ENCODE measurements around the gene C17orf50.

Gene C17orf50

DNA sequence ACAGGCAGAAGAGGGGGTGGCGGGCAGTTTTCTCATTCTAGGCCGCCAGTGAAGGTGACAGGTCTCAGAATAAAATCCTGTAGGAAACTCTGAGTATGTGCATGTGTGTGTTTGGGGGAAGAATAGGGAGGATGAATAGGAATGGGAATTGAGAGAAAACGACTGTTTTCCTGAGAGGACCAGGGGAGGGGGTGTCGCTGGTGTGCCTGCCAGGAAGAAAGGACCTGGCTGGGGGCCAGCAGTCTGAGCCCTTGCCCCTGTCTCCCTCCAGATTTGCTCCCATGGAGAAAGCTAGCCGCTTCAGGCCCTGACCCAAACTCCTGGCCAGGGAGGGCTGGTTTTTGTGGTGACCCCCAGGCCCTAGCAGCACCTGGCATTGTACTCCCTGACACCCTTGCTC, 14.4 kb downstream of the C17orf50 start:
- TF ChIP-seq, protein P1, sequence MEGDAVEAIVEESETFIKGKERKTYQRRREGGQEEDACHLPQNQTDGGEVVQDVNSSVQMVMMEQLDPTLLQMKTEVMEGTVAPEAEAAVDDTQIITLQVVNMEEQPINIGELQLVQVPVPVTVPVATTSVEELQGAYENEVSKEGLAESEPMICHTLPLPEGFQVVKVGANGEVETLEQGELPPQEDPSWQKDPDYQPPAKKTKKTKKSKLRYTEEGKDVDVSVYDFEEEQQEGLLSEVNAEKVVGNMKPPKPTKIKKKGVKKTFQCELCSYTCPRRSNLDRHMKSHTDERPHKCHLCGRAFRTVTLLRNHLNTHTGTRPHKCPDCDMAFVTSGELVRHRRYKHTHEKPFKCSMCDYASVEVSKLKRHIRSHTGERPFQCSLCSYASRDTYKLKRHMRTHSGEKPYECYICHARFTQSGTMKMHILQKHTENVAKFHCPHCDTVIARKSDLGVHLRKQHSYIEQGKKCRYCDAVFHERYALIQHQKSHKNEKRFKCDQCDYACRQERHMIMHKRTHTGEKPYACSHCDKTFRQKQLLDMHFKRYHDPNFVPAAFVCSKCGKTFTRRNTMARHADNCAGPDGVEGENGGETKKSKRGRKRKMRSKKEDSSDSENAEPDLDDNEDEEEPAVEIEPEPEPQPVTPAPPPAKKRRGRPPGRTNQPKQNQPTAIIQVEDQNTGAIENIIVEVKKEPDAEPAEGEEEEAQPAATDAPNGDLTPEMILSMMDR (IDR thresholded peaks at IDR 0.05; ENCODE audit: extremely low read depth, insufficient read depth, missing control alignments) = no peak
- no peak for DNase-seq (ENCODE audit: low spot score)
- in situ Hi-C loops (cut with MboI; ENCODE audit: low pct_unique_long_range_greater_than_20kb, low sequenced_read_pairs, unreplicated experiment) = no loop called here

DNA sequence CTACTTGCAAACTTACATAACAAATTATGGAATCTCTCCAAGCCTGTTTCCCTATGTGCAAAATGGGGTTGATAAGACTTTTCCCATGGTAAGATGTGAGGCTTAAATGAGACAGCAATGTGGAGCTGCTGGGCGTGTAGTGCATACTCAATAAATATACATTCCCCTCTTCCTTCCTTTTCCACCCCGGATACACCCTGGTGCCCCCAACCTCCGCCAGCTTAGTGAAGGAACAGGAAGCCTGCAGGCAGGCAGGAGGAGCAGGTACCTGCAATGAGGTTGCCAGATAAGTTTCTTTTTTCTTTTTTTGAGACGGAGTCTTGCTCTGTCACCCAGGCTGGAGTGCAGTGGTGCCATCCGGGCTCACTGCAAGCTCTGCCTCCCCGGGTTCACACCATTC, 14.9 kb downstream of the C17orf50 start:
- TF ChIP-seq, protein P1 (IDR thresholded peaks at IDR 0.05; ENCODE audit: extremely low read depth, insufficient read depth, missing control alignments) = no peak
- in situ Hi-C loops (cut with MboI; ENCODE audit: low pct_unique_long_range_greater_than_20kb, low sequenced_read_pairs, unreplicated experiment) = no loop called here
- no peak for DNase-seq (ENCODE audit: low spot score)

DNA sequence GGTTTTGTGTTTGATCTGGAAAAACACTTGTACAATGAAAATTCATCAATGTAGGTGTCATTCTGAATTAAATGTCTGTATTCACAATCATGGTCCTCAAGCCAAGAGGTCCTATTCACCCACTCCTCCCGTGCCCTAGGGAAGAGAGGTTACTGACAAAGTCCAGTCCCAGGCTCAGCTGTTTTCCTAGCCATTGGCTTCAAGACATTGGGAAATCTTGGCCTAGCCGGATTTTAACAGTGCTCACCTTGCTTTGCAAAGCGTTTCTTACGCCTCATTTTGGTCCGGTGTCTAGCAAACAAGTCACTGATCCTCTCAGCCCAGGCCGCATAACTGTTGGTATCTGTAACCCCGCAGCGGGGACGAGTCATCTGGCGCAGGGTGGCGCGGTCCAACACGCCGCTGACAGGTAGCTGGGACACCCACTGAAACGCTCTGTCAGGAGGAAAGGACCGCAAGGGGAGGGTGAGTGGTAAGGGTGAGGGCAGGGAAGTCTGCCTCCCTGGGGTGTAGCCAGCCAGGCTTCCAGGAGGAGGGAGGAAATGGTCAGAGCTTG, 18.0 kb downstream of the C17orf50 start:
- TF ChIP-seq, protein P1 (IDR thresholded peaks at IDR 0.05; ENCODE audit: extremely low read depth, insufficient read depth, missing control alignments) = no peak
- in situ Hi-C loops (cut with MboI; ENCODE audit: low pct_unique_long_range_greater_than_20kb, low sequenced_read_pairs, unreplicated experiment) = no loop called here
- DNase-seq (ENCODE audit: low spot score) = no peak

DNA sequence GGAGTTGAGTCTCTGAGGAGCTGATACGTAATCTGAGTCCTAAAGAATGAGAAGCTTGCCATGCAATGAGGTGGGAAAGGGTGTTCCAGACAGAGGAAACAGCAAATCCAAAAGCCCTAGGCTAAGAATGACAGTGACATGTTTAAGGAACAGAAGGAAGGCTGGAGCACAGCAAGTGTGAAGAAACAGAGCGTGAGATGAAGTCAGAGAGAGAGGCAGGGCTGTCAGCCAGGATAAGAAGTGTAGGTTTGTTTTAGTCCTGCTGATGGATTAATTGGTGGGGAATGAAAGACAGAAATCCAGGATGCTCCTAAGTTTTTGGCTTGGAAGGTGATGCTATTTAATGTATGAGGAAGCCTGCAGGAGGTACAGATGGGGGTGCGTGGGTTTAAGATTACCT, 20.3 kb downstream of the C17orf50 start:
- TF ChIP-seq, protein P1 (IDR thresholded peaks at IDR 0.05; ENCODE audit: extremely low read depth, insufficient read depth, missing control alignments) = no peak
- no peak for DNase-seq (ENCODE audit: low spot score)
- in situ Hi-C loops (cut with MboI; ENCODE audit: low pct_unique_long_range_greater_than_20kb, low sequenced_read_pairs, unreplicated experiment) = no loop called here

DNA sequence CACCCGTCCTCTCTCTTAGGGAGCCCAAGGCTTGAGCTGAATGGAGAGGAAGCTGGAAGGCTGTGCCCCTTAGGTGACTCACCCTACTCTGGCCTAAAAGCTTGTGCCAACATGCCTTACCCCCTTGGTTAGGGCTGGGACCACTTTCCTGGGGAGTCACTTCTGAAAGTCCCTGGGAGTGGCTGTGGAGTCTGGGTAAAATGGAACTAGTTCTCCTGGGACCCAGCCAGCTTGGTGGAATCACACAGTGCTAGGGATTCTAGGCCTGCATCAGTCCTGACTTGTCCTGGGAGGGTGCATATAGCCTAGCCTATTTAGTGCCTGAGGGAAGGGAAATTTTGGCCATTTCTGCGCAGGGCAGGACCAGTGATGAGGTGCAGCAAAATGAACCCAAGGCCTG, 24.2 kb downstream of the C17orf50 start:
- TF ChIP-seq, protein P1 (IDR thresholded peaks at IDR 0.05; ENCODE audit: extremely low read depth, insufficient read depth, missing control alignments) = no peak
- DNase-seq (ENCODE audit: low spot score) = no peak
- in situ Hi-C loops (cut with MboI; ENCODE audit: low pct_unique_long_range_greater_than_20kb, low sequenced_read_pairs, unreplicated experiment) = no loop called here

DNA sequence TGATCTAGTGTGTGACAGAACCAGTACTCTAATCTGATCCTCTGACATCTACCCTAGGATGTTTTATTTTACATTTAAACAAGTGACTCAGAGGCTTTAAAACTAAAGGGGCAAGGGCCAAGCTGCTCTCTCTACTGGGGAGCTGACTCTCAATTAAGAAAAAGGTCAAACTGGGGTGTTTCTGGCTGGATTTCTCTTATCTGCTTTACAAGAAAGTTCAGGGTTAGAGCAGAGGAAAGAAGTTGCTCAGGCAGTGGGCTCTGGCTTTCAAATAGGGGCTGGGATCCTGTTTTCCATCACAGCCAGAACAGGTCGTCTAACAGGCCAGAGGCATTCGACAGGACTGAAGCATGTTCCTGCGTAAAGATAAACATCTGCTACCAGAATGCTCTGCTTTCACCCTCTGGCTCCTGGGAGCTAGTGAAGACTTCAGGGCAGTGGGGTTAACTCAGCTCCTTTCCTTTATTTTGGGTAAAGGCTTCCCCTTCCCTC, 26.3 kb downstream of the C17orf50 start:
- in situ Hi-C loops (cut with MboI; ENCODE audit: low pct_unique_long_range_greater_than_20kb, low sequenced_read_pairs, unreplicated experiment) = no loop called here
- TF ChIP-seq, protein P1 (IDR thresholded peaks at IDR 0.05; ENCODE audit: extremely low read depth, insufficient read depth, missing control alignments) = no peak
- DNase-seq (ENCODE audit: low spot score) = no peak

Measured in GM13977 (cell line).